Activated CD8-positive, alpha-beta T cell treated with anti-CD3 and anti-CD28 coated beads for 36 hours (primary cell): ENCODE results near the gene SLC4A4. TPM values are rescaled to one million over a fixed set of nuclear protein-coding genes. Genes with fewer than 3 reads are reported as not detected.

Experiments
- ATAC-seq: fragments of 200-7000 bp; cut with Tn5 transposase; one replicate; pipeline ENCODE4 v1.10.0; 2021; ENCODE audit warnings: mild to moderate bottlenecking, moderate library complexity
- CTCF ChIA-PET: fragments of 350-600 bp; sonication (Branson Sonifier 250); formaldehyde crosslinking; loops from one replicate; lab custom pipeline; 2021; ENCODE audit warnings: antibody characterized with exemption; lab: Charles Lee
- POLR2A ChIA-PET: fragments of 350-600 bp; sonication (Branson Sonifier 250); formaldehyde crosslinking; loops from one replicate; lab custom pipeline; 2021; ENCODE audit warnings: antibody characterized with exemption; lab: Charles Lee
- DNase-seq: peaks from one replicate; pipeline ENCODE4 v3.0.0-alpha.2; 2020
- H3K27ac Mint-ChIP-seq: one replicate; pipeline ENCODE4 v1.8.0; 2021; ENCODE audit warnings: mild to moderate bottlenecking, mixed read lengths
- H3K27me3 Mint-ChIP-seq: one replicate; pipeline ENCODE4 v1.8.0; 2021; ENCODE audit warnings: mixed read lengths
- H3K36me3 Mint-ChIP-seq: one replicate; pipeline ENCODE4 v1.8.0; 2021; ENCODE audit warnings: low read depth, mixed read lengths
- H3K4me1 Mint-ChIP-seq: one replicate; pipeline ENCODE4 v1.8.0; 2021; ENCODE audit warnings: low read depth, mixed read lengths
- H3K4me3 Mint-ChIP-seq: one replicate; pipeline ENCODE4 v1.8.0; 2021; ENCODE audit warnings: mild to moderate bottlenecking, moderate library complexity, mixed read lengths
- H3K9me3 Mint-ChIP-seq: one replicate; pipeline ENCODE4 v1.8.0; 2021; ENCODE audit warnings: mixed read lengths
- intact Hi-C: fragments of 100-400 bp; cut with micrococcal nuclease; formaldehyde crosslinking; loops from one replicate; pipeline ENCODE4 v1.10.0; 2022
- total RNA-seq, 2 experiments: library from RNA; stranded (reverse); gene quantifications; one replicate each; pipeline ENCODE4 v1.2.3, GENCODE V29; 2021
- TF ChIP-seq, protein P1 (sequence below): fragments of 200-600 bp; IDR thresholded peaks from one replicate; pipeline ENCODE4 v1.8.0; 2022; ENCODE audit warnings: antibody characterized with exemption, mild to moderate bottlenecking

Gene SLC4A4
- total RNA-seq, 2 experiments from 2014 or later, result 0.59 to 0.81 TPM

DNA sequence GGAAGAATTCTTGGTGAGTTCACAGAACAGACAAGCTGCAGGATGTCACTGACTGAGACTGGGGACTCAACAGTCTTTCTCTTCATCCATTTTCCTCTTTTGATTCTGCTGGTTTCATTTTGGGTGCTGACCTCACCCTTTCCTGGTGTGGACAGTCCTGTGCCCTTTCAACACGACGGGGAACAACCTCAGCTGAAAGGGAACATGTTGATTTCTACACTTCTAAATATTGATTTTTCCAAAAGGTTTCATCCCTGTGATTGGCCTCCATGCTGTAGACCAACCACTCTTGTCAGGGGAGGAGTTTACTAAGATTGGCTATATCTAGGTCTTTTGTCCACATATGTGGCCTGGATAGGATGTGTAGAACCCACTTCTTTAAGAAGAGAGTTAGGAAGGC, 91.8 kb downstream of the SLC4A4 start:
- intact Hi-C loops, result no loop called here
- ChIA-PET POLR2A (no interaction called here), CTCF (no interaction called here)
- no peaks in the 10 kb centered on the region for H3K4me1 Mint-ChIP-seq
- peaks cover 1% of the 10 kb centered on the region for H3K9me3 Mint-ChIP-seq
- no peak overlapping the region for H3K27ac Mint-ChIP-seq
- DNase-seq (no peak), ATAC-seq (no peak)
- H3K36me3 Mint-ChIP-seq, result no peaks in the 10 kb centered on the region
- no peak overlapping the region for H3K4me3 Mint-ChIP-seq
- TF ChIP-seq, protein P1, sequence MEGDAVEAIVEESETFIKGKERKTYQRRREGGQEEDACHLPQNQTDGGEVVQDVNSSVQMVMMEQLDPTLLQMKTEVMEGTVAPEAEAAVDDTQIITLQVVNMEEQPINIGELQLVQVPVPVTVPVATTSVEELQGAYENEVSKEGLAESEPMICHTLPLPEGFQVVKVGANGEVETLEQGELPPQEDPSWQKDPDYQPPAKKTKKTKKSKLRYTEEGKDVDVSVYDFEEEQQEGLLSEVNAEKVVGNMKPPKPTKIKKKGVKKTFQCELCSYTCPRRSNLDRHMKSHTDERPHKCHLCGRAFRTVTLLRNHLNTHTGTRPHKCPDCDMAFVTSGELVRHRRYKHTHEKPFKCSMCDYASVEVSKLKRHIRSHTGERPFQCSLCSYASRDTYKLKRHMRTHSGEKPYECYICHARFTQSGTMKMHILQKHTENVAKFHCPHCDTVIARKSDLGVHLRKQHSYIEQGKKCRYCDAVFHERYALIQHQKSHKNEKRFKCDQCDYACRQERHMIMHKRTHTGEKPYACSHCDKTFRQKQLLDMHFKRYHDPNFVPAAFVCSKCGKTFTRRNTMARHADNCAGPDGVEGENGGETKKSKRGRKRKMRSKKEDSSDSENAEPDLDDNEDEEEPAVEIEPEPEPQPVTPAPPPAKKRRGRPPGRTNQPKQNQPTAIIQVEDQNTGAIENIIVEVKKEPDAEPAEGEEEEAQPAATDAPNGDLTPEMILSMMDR, result no peak
- peaks cover 1% of the 10 kb centered on the region for H3K27me3 Mint-ChIP-seq

DNA sequence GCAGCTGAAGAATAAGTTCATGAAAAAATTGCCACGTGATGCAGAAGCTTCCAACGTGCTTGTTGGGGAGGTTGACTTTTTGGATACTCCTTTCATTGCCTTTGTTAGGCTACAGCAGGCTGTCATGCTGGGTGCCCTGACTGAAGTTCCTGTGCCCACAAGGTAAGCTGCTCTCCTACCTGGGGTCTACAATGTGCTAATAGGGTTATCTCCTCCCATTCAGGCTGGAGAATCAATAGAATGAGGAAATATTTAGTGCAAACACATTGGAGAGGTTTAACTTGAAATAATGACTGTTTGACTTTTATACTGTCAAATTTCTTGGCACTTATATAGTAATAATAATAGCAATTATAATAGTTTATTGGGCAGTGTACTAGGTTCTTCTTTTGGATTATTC, 101.8 kb downstream of the SLC4A4 start:
- Mint-ChIP-seq H3K27me3 (no peaks in the 10 kb centered on the region), H3K27ac (no peak overlapping the region), H3K9me3 (no peaks in the 10 kb centered on the region), H3K4me1 (no peaks in the 10 kb centered on the region), H3K36me3 (no peaks in the 10 kb centered on the region), H3K4me3 (no peak overlapping the region)
- ChIA-PET POLR2A (no interaction called here), CTCF (no interaction called here)
- DNase-seq (no peak), ATAC-seq (no peak)
- TF ChIP-seq, protein P1, result no peak
- intact Hi-C loops, result no loop called here

DNA sequence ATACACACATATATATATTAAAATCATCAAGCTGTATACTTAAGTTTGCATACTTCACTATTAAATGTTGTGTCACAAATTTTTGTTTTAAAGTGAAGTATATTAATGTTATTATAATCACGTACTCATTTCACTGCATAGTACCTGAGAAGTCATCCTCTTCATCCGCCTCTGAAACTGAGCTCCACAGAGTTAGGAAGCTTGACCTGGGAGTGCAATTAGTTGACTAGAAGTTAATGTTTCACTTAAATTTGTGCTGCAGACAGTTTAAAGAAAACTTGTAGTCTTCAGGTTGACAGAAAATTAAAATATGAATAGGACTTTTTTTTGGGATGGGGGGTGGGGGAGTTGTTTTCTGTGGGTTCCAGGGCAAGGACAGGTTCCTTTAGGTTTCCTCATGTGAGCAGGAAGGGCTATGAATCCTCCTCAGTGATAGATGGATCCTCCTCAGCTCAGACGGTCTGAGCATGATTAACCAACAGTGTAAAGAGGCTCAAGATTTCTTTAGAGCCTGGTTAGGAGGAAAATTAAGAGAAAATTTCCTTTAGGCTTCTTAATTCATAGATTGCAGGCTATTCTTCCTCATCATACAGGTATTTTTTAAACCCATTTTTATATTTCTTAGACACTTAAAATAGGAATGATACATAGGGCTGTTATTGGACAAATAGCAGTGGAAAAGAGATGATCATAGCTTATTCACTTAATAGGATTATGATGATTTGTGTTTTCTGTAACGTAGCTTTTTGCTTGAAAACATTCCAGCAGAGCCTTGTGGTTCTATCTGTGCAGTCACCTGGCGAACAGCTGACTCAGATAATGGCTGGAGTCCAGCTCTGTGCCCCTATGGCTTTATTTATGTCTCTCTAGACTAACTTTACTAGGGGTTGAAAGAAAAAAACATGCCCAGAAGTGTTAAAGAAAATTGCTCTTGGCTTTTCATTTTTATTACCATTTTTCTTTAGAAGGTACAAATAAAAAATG, 102.7 kb downstream of the SLC4A4 start:
- no peak for DNase-seq
- TF ChIP-seq, protein P1, result no peak
- CTCF ChIA-PET, result interaction anchor here (1.5 kb wide), 1 partner anchor 9 kb away, joined by 3 read pairs; no protein-coding TSS in a partner anchor
- POLR2A ChIA-PET, result no interaction called here
- Mint-ChIP-seq H3K4me1 (no peaks in the 10 kb centered on the region), H3K27ac (no peak overlapping the region), H3K27me3 (no peaks in the 10 kb centered on the region), H3K4me3 (no peak overlapping the region), H3K36me3 (no peaks in the 10 kb centered on the region), H3K9me3 (no peaks in the 10 kb centered on the region)
- no peak for ATAC-seq
- intact Hi-C loops, result no loop called here

DNA sequence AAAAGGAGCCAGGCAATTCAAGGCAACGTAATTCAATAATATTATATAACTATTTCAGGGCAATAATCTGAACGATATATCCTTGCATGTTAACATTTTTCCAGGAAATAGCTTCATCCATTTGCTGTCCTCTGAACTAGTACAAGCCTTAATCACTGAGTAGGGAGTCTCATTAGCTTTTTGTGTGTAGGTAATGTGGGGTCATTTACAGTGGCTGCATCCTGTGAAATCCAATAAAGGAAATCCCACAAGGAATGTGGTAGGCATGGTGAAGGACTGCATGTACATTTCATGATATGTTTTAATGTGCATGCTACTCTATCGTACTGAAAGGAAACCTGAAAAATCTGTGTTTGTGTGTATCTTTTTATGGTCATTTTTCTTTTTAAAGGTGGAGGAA, 103.5 kb downstream of the SLC4A4 start:
- no peak overlapping the region for H3K27ac Mint-ChIP-seq
- TF ChIP-seq, protein P1, result no peak
- ChIA-PET POLR2A (interaction anchor here (0.6 kb wide), 1 partner anchor 62 kb away, joined by 3 read pairs; no protein-coding TSS in a partner anchor), CTCF (interaction anchor here (1.5 kb wide), 1 partner anchor 10 kb away, joined by 3 read pairs; no protein-coding TSS in a partner anchor)
- ATAC-seq, result no peak
- no peak for DNase-seq
- no peaks in the 10 kb centered on the region for H3K4me1 Mint-ChIP-seq
- H3K9me3 Mint-ChIP-seq, result no peaks in the 10 kb centered on the region
- H3K27me3 Mint-ChIP-seq, result no peaks in the 10 kb centered on the region
- no peak overlapping the region for H3K4me3 Mint-ChIP-seq
- no peaks in the 10 kb centered on the region for H3K36me3 Mint-ChIP-seq
- intact Hi-C loops, result no loop called here

DNA sequence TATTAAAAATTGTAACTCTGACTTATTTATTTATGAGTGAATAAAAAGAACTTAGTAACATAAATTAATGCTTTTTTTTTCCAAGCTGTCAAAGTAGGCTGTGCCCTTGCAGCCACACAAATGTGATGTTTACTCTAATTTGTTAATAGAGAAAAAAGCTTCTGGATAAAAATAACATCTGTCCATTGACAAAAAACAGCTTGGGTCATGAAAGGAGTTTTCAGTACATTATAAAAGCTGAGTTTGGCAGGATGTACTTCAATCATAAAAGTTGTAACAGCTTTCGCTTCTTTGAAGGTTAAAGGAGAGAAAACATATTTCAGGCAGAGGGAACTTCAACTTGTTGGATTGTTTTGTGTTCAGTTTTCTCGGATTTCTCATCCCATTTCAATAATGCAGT, 105.6 kb downstream of the SLC4A4 start:
- ChIA-PET CTCF (no interaction called here), POLR2A (no interaction called here)
- no peaks in the 10 kb centered on the region for H3K27me3 Mint-ChIP-seq
- no peak for ATAC-seq
- H3K4me1 Mint-ChIP-seq, result no peaks in the 10 kb centered on the region
- no peak for DNase-seq
- H3K4me3 Mint-ChIP-seq, result no peak overlapping the region
- TF ChIP-seq, protein P1, result no peak
- intact Hi-C loops, result no loop called here
- H3K9me3 Mint-ChIP-seq, result no peaks in the 10 kb centered on the region
- no peak overlapping the region for H3K27ac Mint-ChIP-seq
- H3K36me3 Mint-ChIP-seq, result no peaks in the 10 kb centered on the region
